Ishikawa (cell line): ENCODE results near the gene GBP2.

ENCODE experiments used
- EGR1 ChIP-seq: IDR thresholded peaks from 2 replicates; pipeline ENCODE4 v1.6.1; 2012
- EP300 ChIP-seq: IDR thresholded peaks from 2 replicates; pipeline ENCODE4 v1.6.1; 2012; ENCODE audit warnings: borderline replicate concordance
- MAX ChIP-seq: IDR thresholded peaks from 2 replicates; pipeline ENCODE4 v1.6.1; 2012
- NFIC ChIP-seq: IDR thresholded peaks from 2 replicates; pipeline ENCODE4 v1.6.1; 2012
- RAD21 ChIP-seq: IDR thresholded peaks from 2 replicates; pipeline ENCODE4 v1.6.1; 2012; ENCODE audit warnings: low read depth
- REST ChIP-seq: IDR thresholded peaks from 2 replicates; pipeline ENCODE4 v1.6.1; 2012; ENCODE audit warnings: low read depth, mild to moderate bottlenecking
- TAF1 ChIP-seq: IDR thresholded peaks from 2 replicates; pipeline ENCODE4 v1.6.1; 2012; ENCODE audit warnings: low read depth, mild to moderate bottlenecking
- TCF12 ChIP-seq: IDR thresholded peaks from 2 replicates; pipeline ENCODE4 v1.6.1; 2012; ENCODE audit warnings: low read depth
- TEAD4 ChIP-seq: IDR thresholded peaks from 2 replicates; pipeline ENCODE4 v1.6.1; 2012
- YY1 ChIP-seq: IDR thresholded peaks from 2 replicates; pipeline ENCODE4 v1.6.1; 2012; ENCODE audit warnings: low read depth

GRCh38 chr1:89166705-89167104 is 40.8 kb upstream of the GBP2 start:
- TF ChIP-seq EP300: no peak
- TF ChIP-seq TAF1: no peak
- no peak for TF ChIP-seq TCF12
- TF ChIP-seq RAD21: no peak
- TF ChIP-seq YY1: no peak
- TF ChIP-seq EGR1: no peak
- no peak for TF ChIP-seq REST
- no peak for TF ChIP-seq MAX
- TF ChIP-seq NFIC: no peak
- TF ChIP-seq TEAD4: no peak
